SJCRH30 (cell line): ENCODE measurements around the gene BCLAF3. TPM values are rescaled to one million over a fixed set of nuclear protein-coding genes. Genes with fewer than 3 reads are reported as not detected.

Experiments
- DNase-seq, 2 experiments: peaks; one replicate each; pipeline ENCODE4 v3.0.0-alpha.2; 2015 to 2020
- H3K27ac ChIP-seq: fragments of 250-450 bp; sonication (Bioruptor Pico); 2 replicates; pipeline ENCODE4 v1.5.1; 2020; ENCODE audit warnings: mild to moderate bottlenecking, moderate library complexity
- H3K27me3 ChIP-seq: fragments of 250-450 bp; sonication (Bioruptor Pico); 2 replicates; pipeline ENCODE4 v1.5.1; 2020; ENCODE audit warnings: mild to moderate bottlenecking, moderate library complexity
- H3K36me3 ChIP-seq: fragments of 250-450 bp; sonication (Bioruptor Pico); 2 replicates; pipeline ENCODE4 v1.5.1; 2020; ENCODE audit warnings: mild to moderate bottlenecking, moderate library complexity
- H3K4me1 ChIP-seq: fragments of 250-450 bp; sonication (Bioruptor Pico); 2 replicates; pipeline ENCODE4 v1.5.1; 2020; ENCODE audit warnings: mild to moderate bottlenecking, moderate library complexity
- H3K4me3 ChIP-seq: fragments of 250-450 bp; sonication (Bioruptor Pico); 2 replicates; pipeline ENCODE4 v1.5.1; 2020; ENCODE audit warnings: mild to moderate bottlenecking, moderate library complexity
- H3K9me3 ChIP-seq: fragments of 250-450 bp; sonication (Bioruptor Pico); replicated peaks from 2 replicates; pipeline ENCODE4 v1.5.1; 2020; ENCODE audit warnings: mild to moderate bottlenecking, moderate library complexity
- total RNA-seq: library from RNA; depleted of rRNA; stranded (reverse); fragments of >200 nt; shearing (Covaris generic); gene quantifications from 2 replicates; pipeline ENCODE4 v1.2.3, GENCODE V29; 2014; rRNA removed

Gene BCLAF3
- total RNA-seq, 1 experiment from 2014 or later, result 4.9 TPM

- peaks cover 3% of the 10 kb centered on the region for H3K36me3 ChIP-seq
- no peaks in the 10 kb centered on the region for H3K27me3 ChIP-seq
- no peak overlapping the region for H3K27ac ChIP-seq
- H3K4me3 ChIP-seq, result no peak overlapping the region
- DNase-seq, result no peak
- no peaks in the 10 kb centered on the region for H3K9me3 ChIP-seq
- no peaks in the 10 kb centered on the region for H3K4me1 ChIP-seq
These were observed 36.3 kb downstream of the BCLAF3 start for GRCh38 chrX:19954335-19955096.

DNA sequence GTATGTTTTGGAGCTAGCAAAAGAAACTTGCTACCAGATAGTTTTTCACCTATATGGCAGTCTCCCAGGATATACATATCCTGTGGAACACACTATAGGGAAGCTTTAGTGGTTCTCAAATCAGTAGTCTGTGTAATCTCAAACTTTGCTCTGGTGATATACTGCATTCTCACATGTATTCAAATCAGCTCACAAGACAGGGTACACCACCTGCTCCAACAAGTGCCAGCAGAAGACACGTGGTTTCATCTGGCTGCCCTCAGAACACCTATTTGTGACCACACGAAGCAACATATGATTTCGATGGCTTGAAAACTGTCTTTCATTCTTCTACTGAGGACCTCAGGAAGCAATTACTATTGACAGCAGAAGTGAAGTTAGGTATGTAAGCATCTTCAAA is 37.7 kb downstream of the BCLAF3 start:
- DNase-seq, result no peak
- Histone ChIP-seq H3K27me3 (no peaks in the 10 kb centered on the region), H3K36me3 (peaks cover 4% of the 10 kb centered on the region), H3K9me3 (no peaks in the 10 kb centered on the region), H3K27ac (no peak overlapping the region), H3K4me3 (no peak overlapping the region), H3K4me1 (no peaks in the 10 kb centered on the region)

DNA sequence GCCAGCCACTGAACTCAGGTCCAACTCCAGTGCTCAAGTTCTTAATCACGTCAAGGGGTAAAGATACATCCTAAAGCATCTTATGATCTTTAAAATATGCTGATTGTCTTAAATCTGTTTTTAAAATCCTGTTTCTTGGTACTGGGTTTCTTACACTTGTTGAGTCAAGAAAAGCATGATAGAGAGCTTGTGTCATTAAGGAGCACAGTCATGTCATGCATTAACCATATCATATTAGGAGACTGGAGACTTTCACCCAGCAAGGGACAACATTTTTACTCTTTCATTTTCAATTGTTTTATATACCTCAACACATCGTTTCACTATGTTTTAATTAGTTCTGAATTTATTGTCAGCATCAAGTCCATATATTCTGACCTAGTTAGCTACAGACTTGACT is 41.5 kb downstream of the BCLAF3 start:
- H3K4me3 ChIP-seq, result no peak overlapping the region
- H3K27me3 ChIP-seq, result no peaks in the 10 kb centered on the region
- no peak for DNase-seq
- H3K4me1 ChIP-seq, result no peaks in the 10 kb centered on the region
- H3K9me3 ChIP-seq, result no peaks in the 10 kb centered on the region
- H3K27ac ChIP-seq, result no peak overlapping the region
- peaks cover 6% of the 10 kb centered on the region for H3K36me3 ChIP-seq

- Histone ChIP-seq H3K27ac (no peak overlapping the region), H3K4me1 (no peaks in the 10 kb centered on the region), H3K4me3 (no peak overlapping the region), H3K9me3 (no peaks in the 10 kb centered on the region), H3K27me3 (no peaks in the 10 kb centered on the region), H3K36me3 (peaks cover 6% of the 10 kb centered on the region; the same call in 1 of the 2 replicates)
- DNase-seq, result no peak
These were observed 43.2 kb downstream of the BCLAF3 start for GRCh38 chrX:19947612-19948011.

Other genes with a start within 250 kb of the BCLAF3 start
- gene SH3KBP1, start 103.5 kb downstream of the BCLAF3 start, total RNA-seq, result 64.2 and 66.1 TPM in 2 replicates
- gene MAP7D2, start 125.8 kb upstream of the BCLAF3 start, total RNA-seq, result 0.05 and 0.08 TPM in 2 replicates
- gene EIF1AX, start 150.8 kb upstream of the BCLAF3 start, total RNA-seq, result 176 and 207 TPM in 2 replicates